Measurements from ENCODE around the gene IGFN1.

IGFN1 gene

DNA sequence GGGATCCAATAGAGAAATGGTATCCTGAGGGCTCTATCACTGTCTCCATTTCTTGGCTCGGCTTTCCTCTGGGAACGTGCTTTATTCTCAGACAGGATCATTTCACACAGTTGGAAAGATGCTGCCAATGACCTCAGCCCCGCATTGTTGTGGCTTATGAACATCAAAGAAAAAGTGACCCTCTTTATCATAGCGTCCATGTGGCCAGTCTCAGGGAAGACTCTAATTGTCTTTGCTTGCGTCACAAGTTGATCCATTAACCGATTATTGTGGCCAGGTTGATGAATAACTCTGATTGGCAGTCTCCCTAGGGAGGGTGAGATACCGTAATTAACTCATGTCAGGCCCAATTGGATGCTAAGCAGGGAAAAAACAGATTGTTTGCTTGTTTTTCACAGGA, 26.0 kb upstream of the IGFN1 start:
- DNase-seq, result no peak

- peak; percentile 80 for DNase-seq
Measured at GRCh38 chr1:201167041-201167991, 23.3 kb upstream of the IGFN1 start.

- no peak for DNase-seq
Measured at GRCh38 chr1:201169203-201169602, 21.4 kb upstream of the IGFN1 start.

- DNase-seq, result no peak
Measured at GRCh38 chr1:201169971-201170532, 20.6 kb upstream of the IGFN1 start.

GRCh38 chr1:201170533-201171062, 20.0 kb upstream of the IGFN1 start:
- peak; percentile 88 for DNase-seq

GRCh38 chr1:201171063-201172036, 19.3 kb upstream of the IGFN1 start:
- DNase-seq, result peak; percentile 68

- DNase-seq, result no peak
Measured at GRCh38 chr1:201172326-201172725, 18.3 kb upstream of the IGFN1 start.

DNA sequence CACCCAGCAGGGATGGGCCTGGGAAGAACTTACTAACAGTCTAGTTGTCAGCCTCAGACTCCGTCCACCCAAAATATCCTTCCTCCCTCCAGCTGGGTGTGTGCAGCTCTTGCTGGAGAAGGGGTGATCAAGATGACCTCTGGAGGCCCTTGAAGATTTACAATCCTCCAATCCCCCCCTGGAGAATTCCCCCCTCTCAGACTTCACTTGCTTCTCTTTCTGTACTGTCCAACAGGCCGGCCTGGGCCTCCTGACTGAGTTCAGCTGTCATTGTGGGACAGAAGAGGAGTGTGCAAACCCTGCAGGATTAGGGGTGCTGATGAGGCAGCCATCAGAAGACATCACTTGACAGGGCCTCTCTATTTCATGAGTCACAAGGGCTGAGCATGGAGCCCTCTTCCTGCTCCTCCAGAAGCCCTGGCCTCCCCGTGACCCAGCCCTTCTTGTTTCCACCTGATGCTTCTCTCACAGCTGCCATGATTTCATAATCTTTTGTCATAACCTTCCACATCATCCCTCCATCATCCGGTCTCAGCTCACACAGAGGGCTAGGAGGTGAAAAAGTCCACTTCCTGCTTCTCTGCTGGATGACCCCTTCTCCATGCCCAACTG, 17.5 kb upstream of the IGFN1 start:
- no peak for DNase-seq

DNA sequence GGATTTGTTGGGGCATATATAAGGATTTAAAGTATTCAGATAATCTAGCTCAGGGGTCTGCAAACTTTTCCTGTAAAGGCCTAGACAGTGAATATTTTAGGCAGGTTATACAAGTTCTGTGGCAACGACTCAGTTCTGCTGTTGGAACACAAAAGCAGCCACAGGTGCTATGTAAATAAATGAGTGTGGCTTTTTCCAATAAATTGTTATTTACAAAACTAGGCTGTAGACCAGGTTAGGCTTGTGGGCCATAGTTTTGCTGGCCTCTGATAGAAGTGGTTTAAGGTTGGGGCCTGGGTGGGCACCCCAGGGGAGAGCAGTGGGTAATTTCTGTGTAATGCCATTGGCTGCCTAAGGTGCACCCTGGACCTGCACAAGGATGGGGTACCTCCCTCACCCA, 16.9 kb upstream of the IGFN1 start:
- DNase-seq, result no peak

DNA sequence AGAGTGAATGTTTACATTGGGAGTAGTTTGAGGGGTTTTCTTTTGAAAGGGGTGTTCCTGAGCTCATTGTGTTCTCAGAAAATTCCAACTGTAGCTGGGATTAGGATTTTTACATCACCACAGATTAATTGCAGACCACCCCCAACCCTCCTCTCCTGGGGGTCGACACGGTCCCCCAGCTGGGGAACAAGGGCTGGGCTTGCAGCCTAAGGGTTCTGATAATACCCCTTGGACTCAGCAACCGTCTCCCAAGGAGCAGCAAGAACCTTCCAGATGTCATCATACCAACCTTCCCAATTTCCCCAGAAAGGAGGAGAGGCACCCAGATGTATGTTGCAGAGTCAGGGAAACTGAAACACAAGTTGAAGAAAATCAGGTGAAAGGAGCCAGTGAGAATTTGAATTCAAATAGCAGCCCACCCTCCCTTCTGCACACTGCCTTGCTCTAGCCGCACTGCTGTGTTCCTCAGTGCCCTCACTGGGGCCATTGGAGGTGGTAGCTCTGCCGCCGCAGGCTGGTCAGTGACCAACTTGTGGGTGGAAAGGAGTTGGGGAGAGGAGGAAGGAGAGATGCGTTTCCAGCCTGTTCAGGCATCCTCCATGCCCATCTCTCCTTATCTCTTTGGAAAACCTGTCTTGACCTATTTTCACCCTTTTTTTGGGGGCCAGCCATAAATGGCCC, 14.7 kb upstream of the IGFN1 start:
- DNase-seq, result no peak

GRCh38 chr1:201176940-201177339, 13.7 kb upstream of the IGFN1 start:
- no peak for DNase-seq

DNA sequence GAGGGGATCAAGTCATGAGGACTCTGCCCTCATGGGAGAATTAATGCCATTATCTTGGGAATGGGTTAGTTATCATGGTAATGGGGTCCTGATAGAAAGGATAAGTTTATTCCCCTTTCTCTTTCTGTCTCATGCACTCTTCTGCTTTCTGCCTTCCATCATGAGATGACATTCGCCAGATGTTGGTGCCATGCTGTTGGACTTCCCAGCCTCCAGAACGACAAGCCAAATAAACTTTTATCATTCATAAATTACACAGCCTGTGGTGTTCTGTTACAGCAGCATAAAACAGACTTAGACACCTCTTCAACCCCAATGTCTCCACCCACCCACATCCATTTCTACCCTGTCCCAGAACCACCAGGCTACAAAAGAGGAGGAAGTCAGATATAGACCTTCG, 11.9 kb upstream of the IGFN1 start:
- no peak for DNase-seq

- DNase-seq, result no peak
Measured at GRCh38 chr1:201180141-201180540, 10.5 kb upstream of the IGFN1 start.

- no peak for DNase-seq
Measured at GRCh38 chr1:201180901-201181300, 9.7 kb upstream of the IGFN1 start.

DNA sequence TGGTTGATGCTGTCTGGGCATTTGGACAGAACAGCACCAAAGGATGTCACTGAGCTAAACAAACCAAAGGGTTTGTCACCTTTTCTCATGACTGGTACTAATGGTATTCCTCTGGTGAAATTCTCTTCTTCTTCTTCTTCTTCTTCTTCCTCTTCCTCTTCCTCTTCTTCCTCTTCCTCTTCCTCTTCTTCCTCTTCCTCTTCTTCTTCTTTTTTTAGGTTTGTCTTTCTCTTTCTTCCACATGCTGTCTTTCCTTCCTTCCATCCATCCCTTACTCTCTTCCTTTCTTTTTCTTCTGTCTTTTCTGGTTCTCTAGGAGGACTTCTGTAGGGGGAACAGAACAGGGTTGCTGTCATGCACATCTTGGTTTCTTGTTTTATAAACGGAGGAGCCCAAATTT, 9.3 kb upstream of the IGFN1 start:
- DNase-seq, result no peak

DNA sequence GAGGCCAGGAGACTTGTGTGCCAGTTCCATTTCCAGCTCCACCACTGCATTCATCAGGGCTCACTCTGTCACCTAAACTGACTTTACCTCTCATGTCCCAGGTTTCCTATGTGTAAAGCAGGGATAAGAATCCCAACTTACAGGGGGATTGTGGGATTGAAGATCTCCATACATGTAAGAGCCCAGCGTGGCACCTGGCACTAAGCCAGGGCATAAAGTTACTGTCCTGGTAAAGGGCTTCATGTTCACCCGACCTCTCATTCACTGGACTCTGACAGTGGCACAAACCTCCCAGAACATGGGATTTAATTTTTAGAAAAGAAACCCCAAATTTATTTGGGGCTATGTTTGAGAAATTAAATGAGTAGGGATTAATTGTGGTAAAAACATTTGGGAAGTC, 8.9 kb upstream of the IGFN1 start:
- DNase-seq, result no peak

- no peak for DNase-seq
Measured at GRCh38 chr1:201183209-201183608, 7.4 kb upstream of the IGFN1 start.

GRCh38 chr1:201183753-201184152, 6.9 kb upstream of the IGFN1 start:
- no peak for DNase-seq

DNA sequence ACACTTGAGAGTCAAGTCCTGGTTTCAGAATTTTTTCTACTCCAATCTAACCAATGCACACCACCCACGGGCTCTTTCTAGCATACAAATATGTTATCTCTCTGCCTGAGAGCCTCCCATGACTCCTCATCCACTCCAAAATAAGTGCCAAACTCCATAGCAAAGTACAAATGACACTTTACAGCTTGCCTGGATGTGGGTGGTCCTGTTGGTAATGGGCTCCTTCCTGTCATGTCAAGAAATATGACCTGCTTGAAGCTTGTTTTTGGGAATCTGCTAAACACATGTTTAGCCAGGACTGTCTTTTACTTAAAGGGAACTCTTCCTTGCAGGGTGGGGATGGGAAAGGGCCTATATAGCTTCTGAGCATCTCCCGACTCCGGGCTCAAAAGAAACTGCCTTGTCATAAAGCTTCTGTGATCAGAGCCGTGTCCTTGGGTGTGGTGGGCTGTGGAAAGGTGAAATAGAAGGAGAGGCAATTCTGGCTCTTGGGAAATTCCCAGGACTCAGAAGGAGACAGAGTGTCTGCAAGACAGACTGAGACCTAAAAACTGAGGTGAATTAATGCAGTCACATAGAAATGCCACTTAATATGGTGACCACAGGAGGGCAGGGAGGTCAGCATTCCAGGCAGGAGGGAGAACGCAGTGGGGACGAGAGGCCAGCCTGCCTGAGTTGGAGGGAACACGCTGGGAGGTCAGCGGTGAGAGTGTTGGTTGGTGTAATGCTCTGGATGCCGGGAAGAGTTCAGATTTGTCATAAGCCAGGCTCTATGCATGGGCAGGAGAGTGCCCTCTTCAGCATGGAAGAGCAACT, 6.1 kb upstream of the IGFN1 start:
- peak; percentile 49 for DNase-seq

DNA sequence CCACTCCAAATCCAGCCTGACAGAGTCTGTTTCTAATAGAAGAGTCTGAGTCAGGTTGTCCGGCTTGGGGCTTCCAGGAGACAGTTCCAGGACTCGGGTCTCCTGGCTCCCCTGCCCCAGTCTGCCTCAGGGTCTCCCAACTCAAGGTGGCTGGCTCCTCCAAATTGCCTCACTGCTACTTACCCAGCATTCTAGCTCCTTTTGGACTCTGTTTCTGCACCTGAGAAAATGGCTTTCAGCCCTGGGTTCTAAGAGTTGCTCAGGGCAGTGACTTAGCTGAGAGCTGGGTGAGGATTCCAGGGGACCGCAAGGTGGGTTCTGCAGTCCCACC, 5.5 kb upstream of the IGFN1 start:
- DNase-seq, result no peak

DNA sequence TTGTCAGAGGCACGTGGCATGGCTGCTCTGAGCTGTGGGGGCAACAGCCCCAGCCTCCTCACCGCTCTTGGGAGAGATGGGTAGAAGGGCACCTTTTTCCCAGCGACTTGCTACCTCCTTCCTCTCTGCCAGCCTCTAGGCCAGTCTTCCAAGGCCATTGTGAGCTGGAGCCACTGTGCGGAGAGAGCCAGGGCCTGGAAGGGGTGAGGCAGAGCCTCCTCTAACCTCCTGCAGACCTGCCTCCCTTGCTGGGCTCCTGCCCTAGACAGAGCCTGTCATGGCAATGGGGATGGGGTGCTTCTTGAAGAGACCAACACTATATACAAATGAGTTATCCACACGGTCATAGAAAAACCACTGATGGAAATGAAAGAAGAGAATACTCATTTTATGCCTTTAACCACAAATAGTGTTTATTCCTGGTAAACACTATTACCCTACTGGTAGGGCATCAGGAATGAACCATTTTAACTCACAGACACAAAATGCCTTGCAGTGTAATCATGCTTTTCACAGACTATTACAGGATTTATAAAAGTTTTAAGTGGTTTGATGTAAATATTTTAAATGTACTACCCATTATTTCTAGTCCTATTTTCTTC, 5.0 kb upstream of the IGFN1 start:
- DNase-seq, result no peak

Data from SHP77 treated with DMSO at 0.1 percent for 48 hours (cell line).